ENCODE measurements around the gene CAPN3.

- TF ChIP-seq CTCF (IDR thresholded peaks at IDR 0.05) (no peak), POLR2A (IDR thresholded peaks at IDR 0.05) (no peak)
These were observed 15.5 kb downstream of the CAPN3 start for GRCh38 chr15:42374810-42375209.
